ENCODE measurements around the gene OTOA.
"Not testable (repeated sequence)": the region's sequence is repeated elsewhere in the genome, so short reads cannot be mapped to it uniquely, and the experiment has no call there.

The OTOA gene

GRCh38 chr16:21674456-21674855 lies 10.7 kb downstream of the OTOA start:
- DNase-seq (ENCODE audit: low spot score): not testable (repeated sequence)

DNA sequence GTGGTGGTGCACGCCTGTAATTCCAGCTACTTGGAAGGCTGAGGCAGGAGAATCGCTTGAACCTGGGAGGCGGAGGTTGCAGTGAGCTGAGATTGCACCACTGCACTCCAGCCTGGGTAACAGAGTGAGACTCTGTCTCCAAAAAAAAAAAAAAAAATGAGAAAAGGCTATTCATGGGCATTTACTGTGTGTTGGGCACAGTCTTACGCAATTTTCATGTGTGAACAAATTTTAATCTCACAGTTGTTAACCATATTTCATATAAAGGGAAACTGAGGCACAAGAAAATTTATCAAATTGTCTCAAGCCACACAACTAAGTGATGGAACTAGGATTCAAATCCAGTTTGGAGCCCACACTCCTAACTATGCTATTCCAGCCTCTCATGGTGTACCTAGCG lies 16.9 kb downstream of the OTOA start:
- DNase-seq (ENCODE audit: low spot score): not testable (repeated sequence)

DNA sequence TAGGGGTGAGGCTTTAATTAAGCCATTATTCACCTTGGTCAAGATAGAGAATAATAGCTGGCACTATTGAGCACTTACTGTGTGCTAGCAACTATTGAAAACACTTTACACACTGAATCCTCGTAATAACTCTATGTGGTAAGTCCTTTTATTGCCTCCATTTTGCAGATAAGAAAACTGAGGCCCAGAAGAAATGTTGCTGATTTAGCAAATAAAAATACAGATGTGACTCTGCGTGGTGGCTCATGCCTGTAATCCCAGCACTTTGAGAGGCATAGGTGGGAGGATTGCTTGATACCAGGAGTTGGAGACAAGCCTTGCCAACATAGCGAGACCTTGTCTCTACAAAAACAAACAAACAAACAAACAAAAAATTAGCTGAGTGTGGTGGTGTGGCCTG lies 19.4 kb downstream of the OTOA start:
- no peak for DNase-seq (ENCODE audit: low spot score)

DNA sequence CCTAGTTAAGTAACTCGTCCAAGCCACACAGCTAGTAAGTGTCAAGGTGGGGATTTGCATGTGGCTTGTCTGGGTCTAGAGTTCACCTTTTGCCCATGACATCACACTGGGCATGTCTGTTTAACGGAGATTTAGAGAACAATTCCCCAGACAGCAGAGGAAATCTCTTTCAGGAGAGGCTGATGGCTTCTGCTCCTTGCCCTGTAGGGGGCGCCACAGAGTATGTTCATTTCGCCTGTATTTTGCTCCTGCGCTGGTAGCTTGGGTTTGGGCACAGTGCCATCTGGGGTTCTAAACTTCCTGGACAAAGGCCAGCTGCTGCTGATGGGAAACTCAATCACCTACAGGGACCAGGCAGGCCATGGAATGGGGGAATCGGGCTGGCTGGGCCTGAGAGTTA lies 20.4 kb downstream of the OTOA start:
- no peak for DNase-seq (ENCODE audit: low spot score)

GRCh38 chr16:21685034-21685455 lies 21.3 kb downstream of the OTOA start:
- no peak for DNase-seq (ENCODE audit: low spot score)

GRCh38 chr16:21689107-21689506 lies 25.3 kb downstream of the OTOA start:
- DNase-seq (ENCODE audit: low spot score): no peak

- DNase-seq (ENCODE audit: low spot score): not testable (repeated sequence)
Measured at GRCh38 chr16:21690967-21691366, 27.2 kb downstream of the OTOA start.

- no peak for DNase-seq (ENCODE audit: low spot score)
Measured at GRCh38 chr16:21694609-21695008, 30.8 kb downstream of the OTOA start.

DNA sequence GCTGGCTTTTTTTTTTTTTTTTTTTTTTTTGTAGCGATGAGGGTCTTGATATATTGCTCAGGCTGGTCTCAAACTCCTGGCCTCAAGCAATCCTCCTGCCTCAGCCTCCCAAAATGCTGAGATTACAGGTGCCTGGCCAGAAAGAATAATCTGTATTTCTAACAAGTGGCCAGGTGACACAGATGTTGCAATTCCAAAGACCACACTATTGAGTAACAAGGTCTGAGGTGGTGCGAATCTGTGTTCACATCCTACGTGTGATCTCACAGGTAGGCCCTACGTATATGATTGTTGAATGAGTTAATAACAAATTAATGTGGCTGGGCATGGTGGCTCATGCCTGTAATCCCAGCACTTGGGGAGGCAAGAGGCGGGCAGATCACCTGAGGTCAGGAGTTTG lies 33.3 kb downstream of the OTOA start:
- DNase-seq (ENCODE audit: low spot score): no peak

DNA sequence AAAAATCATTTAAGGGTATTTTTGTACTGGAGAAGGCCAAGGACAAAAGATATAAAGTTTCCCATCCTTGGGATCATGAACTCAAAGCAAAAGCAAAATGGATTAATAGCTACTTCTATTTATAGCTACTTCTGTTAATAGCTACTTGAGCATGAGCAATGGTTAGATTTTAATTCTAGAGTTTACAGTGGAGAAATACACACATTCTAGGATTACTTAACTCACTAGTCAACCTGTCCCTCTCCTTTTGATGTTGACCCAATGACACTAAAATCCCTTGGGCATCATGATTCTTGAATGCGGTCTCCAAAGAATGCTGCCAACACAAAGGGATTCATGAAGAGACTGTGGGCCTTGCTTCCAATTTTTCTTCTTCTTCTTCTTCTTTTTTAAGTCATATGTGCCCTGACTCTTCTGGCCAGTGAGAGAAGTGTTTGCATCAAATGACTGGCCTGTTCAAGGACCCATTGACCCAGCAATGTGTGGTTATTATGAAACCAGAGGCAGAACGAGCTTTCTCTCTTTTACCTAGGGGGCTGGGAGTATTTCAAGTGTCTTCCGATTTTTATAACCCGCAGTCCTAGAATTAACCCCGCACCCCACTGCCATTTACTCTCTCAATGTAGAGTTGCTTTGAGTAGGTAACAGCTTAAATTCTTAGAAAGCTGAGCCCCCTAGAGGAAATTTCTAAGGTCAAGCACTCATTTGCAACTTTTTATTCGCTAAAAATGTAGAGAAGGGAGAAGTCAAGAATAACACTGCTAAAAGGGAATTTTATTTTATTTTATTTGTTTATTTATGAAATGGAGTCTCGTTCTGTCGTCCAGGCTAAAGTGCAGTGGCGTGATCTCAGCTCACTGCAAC lies 34.6 kb downstream of the OTOA start:
- no peak for DNase-seq (ENCODE audit: low spot score)

- no peak for DNase-seq (ENCODE audit: low spot score)
Measured at GRCh38 chr16:21701271-21701670, 37.5 kb downstream of the OTOA start.

- no peak for DNase-seq (ENCODE audit: low spot score)
Measured at GRCh38 chr16:21702276-21702675, 38.5 kb downstream of the OTOA start.

DNA sequence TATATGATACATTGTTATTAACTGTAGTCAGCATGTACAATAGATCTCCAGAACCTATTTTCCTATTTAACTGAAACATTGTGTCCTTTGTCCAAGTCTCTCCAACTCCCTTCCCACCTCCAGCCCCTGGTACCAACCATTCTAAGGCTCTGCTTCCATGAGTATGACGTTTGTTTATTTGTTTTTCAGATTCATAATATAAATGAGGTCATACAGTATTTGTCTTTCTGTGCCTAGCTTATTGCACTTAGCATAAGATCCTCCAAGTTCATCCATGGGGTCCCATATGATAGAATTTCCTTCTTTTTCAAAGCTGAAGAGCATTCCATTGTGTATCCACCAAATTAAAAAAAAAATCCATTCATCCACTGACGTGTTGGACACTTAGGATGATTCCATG lies 39.4 kb downstream of the OTOA start:
- no peak for DNase-seq (ENCODE audit: low spot score)

GRCh38 chr16:21703589-21704174 lies 39.9 kb downstream of the OTOA start:
- no peak for DNase-seq (ENCODE audit: low spot score)

DNA sequence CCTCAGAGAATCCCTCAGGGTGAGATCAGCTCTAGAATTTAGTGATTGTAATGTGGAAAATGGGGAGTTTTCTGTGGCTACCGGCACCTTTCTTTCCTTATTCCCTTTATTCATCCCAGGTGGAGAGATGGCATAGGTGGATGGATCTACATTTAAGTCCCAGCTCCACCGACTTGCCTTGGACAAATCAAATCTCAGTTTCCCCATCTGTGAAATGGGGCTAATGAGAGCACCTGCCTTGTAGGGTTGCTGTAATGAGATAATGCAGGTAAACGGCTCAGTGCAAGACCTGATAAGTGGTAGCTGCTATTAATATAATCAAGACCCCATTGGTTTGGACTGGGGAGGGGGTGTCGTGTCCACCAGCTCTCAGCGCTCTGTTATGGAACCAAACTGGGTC lies 40.5 kb downstream of the OTOA start:
- no peak for DNase-seq (ENCODE audit: low spot score)

- DNase-seq (ENCODE audit: low spot score): no peak
Measured at GRCh38 chr16:21704733-21705132, 41.0 kb downstream of the OTOA start.

DNA sequence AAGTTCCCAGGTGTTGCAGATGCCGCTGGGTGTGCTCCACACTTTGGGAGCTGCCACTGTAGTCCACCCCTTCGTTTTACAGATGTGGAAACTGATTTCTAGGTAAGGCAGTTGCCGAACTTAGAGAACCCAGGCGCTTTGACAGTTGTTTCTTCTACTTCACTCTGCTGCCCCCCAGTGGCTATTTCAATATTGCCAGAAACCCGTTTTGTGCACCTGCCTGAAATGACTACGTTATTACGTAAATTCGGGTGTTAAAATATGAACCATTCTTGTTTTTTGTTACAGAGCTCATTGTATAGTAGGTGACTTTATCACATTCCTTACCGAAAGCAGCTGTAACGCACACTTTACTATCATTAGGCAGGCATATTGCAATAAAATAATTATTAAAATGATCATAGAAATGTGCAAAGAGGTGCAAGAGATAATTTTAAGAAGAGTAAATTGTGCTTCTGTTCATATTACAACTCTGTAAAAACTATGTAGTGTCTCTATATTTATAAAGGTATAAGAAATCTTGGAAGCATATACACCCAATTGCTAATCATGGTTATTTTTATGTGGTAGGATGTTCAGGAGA lies 44.9 kb downstream of the OTOA start:
- DNase-seq (ENCODE audit: low spot score): peak; percentile 75

DNA sequence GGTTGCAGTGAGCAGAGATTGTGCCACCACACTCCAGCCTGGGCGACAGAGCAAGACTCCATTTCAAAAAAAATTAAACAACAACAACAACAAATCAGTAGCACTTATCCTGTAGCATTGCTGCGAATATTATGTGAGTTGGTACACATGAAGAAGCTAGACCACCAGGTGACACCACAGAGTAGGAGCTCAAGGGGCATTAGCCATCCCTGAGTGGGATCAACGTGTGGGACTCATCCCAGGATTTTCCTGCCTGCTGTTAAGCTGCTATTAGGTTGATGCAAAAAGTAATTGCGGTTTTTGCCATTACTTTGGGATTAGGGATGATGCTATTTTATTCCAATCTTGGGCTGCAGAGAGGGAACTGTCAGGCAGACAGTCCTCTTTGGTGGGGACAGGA lies 47.2 kb downstream of the OTOA start:
- DNase-seq (ENCODE audit: low spot score): no peak

DNA sequence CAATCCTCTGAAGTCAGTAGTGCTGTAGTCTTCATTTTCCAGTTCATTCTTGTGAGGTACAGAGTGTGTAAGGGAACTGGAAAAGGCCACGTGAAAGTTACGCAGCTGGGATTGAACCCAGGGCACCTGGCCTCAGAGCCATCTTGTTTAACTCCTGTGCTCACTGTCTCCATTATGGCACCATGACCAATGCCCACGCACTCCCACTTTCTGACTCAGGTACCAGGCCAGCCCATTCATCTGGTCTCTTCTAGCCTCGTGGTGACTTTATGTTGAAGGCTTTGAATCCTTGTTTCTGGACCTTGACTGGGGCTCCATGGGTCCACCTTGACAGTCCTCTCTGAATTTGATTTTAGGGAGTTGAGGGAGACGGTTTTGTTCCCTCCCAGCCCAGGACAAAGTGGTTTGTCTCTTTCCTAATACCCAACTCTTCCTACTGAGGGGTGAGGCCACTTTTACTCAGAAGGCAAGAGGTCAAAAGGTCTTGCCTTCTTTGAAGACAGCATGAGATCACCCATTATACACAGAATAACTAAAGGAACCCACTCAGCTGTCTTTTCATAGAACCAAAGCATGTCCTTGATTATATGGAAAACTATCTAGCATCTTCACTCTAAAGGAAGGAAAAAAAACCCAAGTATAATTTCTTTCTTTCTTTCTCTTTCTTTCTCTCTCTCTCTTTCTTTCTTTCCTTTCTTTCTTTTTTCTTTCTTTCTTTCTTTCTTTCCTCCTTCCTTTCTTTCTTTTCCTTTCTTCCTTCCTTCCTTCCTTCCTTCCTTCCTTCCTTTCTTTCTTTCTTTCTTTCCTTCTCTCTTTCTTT lies 50.0 kb downstream of the OTOA start:
- DNase-seq (ENCODE audit: low spot score): no peak

DNA sequence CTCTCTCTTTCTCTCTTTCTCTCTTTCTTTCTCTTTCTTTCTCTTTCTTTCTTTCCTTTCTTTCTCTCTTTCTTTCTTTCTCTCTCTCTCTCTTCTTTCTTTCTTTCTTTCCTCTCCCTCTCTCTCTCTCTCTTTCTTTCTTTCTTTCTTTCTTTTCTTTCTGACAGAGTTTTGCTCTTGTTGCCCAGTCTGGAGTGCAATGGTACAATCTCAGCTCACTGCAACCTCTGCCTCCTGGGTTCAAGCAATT lies 50.5 kb downstream of the OTOA start:
- not testable (repeated sequence) for DNase-seq (ENCODE audit: low spot score)

- DNase-seq (ENCODE audit: low spot score): no peak
Measured at GRCh38 chr16:21717608-21718007, 53.8 kb downstream of the OTOA start.

GRCh38 chr16:21719283-21719682 lies 55.5 kb downstream of the OTOA start:
- no peak for DNase-seq (ENCODE audit: low spot score)

- no peak for DNase-seq (ENCODE audit: low spot score)
Measured at GRCh38 chr16:21720533-21720932, 56.8 kb downstream of the OTOA start.
